Stimulated activated CD8-positive, alpha-beta memory T cell treated with anti-CD3 and anti-CD28 coated beads, Interleukin-12 subunit alpha, Interleukin-12 subunit beta, amount 100 ng/mL, for 24 hours (primary cell): ENCODE measurements around the gene BSND.
A peak's percentile ranks its signal among the peaks of the same experiment; 100 is the strongest.
"Not testable (repeated sequence)": the region's sequence is repeated elsewhere in the genome, so short reads cannot be mapped to it uniquely, and the experiment has no call there.

Experiments used
- DNase-seq: peaks from one replicate; pipeline ENCODE4 v3.0.0-alpha.2; 2020; ENCODE audit errors: extremely low read depth

BSND gene

DNA sequence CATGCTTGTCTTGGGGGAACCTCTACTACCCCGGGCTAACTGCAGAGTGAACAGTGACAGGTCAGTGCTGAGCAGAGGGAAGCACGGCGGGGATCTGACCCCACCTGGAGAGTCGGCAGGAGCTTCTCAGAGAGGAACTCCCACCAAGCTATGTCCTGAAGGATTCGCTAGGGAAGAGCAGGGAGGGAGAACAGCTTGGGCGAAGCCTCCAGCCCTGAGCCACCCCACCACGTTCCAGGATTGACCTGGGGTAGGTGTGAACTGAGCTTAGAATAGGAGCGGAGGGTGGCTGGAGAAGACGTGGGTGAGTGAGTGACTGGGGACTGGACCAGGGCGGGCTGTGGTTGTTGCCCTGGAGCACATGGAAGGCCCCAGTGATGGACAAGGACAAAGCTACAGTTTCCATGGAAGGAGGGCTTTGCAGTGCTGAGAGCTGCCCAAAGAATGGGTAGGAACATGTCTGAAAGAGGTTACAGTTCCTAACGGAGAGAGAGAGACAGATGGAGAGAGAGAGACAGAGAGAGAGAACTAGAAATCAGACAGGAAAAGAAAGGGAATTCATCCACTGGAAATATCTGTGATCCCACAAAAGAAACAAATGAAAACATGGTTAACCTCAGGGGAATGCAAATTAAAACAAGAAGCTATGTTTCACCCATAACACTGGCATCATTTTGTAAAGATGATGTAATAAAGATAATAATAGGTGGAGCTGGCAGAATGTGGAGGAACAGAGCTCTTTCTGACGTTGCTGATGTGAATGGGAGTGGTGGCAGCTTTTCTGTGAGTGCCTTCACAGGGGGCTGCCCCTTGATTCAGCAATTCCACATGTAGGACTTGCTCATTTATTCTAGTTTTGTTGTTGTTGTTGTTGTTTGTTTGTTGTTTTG is 17.2 kb downstream of the BSND start:
- DNase-seq, result no peak

- DNase-seq, result no peak
Measured at GRCh38 chr1:55018395-55018794, 19.7 kb downstream of the BSND start.

DNA sequence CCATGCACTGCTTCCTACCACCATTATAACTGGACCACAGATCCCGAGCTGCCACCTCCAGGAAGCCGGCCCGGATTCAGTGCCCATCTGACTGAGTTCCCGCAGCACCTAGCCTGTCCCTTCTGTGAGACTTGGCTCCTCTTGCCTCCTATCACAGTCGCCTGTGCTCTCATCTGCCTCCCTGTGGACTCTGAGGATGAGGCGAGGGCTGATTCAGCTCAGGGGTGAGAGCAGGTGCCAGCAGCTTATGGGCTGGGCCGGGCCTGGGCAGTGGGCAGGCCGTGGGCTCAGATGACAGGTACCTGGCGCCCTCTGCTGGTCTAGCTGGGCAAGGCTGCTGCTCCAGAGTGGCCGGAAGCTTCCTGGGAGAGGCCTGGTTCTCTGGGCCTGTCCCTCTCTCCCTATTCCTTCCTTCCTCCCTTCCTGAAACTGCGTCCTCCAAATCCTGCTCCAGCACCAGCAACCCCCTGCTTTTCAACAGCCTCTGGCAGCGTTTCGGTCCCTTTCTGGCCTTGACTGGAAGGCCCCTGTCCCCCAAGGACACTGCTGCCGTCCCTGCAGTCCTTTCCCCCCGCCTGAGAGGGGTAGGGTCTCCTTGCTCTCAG is 23.3 kb downstream of the BSND start:
- DNase-seq, result peak; percentile 24

DNA sequence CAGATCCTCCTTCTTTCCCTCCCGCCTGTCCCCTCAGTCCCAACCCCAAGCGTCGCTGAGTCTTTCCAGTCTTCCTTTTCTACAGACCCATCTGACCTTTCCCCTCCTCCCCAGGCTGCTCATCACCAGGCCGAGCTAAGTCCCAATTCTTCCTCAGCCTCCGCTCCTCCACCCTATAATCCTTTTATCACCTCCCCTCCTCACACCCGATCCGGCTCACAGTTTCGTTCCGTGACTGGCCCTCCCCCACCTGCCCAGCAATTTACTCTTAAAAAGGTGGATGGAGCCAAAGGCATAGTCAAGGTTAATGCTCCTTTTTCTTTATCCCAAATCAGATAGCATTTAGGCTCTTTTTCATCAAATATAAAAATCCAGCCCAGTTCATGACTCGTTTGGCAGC is 25.4 kb downstream of the BSND start:
- not testable (repeated sequence) for DNase-seq

DNA sequence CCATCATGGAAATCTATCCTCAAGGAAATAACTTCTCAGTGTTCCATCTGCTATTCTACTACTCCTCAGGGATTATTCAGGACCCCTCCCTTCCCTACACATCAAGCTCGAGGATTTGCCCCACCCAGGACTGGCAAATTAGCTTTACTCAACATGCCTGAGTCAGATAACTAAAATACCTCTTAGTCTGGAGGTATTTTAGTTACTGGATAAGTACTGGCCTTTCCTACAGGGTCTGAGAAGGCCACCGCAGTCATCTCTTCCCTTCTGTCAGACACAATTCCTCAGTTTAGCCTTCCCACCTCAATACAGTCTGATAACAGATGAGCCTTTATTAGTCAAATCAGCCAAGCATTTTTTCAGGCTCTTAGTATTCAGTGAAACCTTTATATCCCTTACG is 27.9 kb downstream of the BSND start:
- not testable (repeated sequence) for DNase-seq

GRCh38 chr1:55031098-55031497 is 32.4 kb downstream of the BSND start:
- not testable (repeated sequence) for DNase-seq

GRCh38 chr1:55033265-55033614 is 34.5 kb downstream of the BSND start:
- no peak for DNase-seq

DNA sequence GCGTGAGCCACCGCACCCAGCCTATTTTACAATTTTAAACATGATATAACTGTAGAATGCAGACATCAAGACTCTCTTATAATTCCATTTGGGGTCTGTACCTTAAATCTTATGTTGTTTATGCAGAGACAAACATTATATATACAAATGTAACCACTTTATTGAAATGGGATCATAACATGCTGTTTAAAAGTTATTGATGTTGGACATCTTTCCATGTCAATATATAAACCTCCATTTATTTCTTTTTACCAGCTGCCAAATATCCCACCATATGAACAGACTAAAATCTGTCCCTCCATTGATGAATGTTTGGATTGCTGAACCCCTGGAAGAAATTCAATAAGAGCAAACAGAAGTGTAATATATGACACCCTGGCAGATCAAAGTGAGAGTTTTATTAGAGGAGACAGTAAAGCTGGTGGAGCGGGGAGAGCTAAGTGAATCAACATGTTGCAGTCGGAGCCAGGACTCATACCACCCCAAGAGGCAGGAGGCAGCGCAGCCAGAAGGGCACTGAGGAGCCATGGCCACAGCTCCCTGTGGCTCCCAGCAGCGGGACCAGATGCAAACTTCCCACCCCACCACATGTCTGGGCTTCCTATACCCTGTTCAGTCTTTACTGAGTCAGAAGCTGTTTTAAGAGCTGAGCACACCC is 35.9 kb downstream of the BSND start:
- no peak for DNase-seq

DNA sequence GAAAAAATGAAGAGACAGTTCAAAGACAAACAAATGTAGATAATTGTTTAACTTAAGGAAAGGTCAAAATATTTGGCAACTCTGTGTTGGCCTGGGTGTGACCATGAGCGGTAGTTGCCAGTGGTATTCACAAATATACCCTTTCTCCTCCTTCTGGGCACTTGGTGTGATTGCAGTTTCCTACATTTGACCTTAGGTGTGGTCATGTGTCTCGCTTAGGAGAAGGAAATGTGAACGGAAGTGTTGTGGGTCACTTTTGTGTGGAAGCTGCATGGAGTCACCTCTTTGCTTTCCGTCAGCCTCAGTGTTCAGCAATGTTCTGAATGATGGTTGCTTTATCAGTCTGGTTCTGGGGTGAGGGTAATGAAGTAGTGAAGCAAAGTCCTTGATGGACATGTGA is 37.2 kb downstream of the BSND start:
- DNase-seq, result no peak

GRCh38 chr1:55037733-55038551 is 39.2 kb downstream of the BSND start:
- no peak for DNase-seq

- no peak for DNase-seq
Measured at GRCh38 chr1:55038552-55038838, 39.8 kb downstream of the BSND start.

- DNase-seq, result no peak
Measured at GRCh38 chr1:55038974-55039341, 40.2 kb downstream of the BSND start.

- no peak for DNase-seq
Measured at GRCh38 chr1:55039342-55040082, 40.8 kb downstream of the BSND start, which contains the start of gene PCSK9. Gene PCSK9, plus strand, starts transcription at chr1:55039548. Its CDS starts 290 bp downstream, at chr1:55039838.

DNA sequence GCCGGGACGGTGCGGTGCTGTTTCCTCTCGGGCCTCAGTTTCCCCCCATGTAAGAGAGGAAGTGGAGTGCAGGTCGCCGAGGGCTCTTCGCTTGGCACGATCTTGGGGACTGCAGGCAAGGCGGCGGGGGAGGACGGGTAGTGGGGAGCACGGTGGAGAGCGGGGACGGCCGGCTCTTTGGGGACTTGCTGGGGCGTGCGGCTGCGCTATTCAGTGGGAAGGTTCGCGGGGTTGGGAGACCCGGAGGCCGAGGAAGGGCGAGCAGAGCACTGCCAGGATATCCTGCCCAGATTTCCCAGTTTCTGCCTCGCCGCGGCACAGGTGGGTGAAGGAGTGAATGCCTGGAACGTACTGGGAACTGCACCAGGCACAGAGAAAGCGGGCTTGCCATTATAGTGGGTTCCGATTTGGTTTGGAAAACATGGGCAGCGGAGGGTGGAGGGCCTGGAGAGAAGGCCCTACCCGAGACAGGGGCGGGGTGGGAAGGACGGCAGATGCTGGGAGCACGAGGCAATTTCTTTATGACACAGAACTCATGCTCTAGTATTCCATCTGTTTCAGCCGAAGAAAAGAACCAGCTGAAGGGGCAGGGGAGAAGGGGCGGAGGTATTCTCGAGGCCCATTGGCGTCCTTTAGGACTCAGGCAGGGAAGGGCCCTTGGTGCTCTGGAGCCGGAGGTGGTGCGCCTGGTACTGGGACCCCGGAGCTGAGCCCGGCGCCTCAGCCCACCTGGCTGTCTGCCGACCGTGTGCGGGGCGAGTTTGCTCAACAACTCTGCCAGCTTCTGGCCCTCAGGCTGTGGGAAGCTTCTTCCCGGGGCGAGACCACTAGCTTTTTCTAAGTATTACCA is 41.6 kb downstream of the BSND start:
- DNase-seq, result no peak

DNA sequence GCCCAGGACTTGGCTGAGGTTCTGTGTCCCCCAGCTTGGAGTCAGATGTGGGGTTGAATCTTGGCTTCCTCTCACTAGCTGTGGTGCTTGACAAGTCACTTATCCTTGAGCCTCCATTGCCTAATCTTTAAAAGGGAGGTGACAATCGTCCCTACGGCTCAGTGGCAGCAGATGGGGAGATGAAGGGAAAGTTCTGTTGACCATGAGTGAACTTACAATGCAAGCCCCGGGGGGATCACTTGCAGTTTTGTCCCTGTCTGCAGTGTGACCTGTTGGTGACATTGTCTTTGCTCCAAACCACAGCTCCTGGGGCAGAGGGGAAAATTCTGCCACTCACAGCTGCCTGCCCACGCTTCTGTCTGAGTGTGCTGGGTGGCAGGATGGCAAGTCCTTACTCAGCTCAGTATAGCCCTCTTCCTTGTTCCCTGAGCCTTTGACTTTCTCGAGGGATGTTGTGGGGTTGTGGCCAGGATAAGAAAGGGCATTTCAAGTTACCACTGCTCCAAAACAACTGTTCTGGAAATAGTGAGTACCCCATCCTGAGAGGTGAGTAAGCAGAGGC is 42.3 kb downstream of the BSND start:
- DNase-seq, result no peak

GRCh38 chr1:55041613-55042012 is 42.9 kb downstream of the BSND start:
- no peak for DNase-seq

- no peak for DNase-seq
Measured at GRCh38 chr1:55043011-55043410, 44.3 kb downstream of the BSND start.

DNA sequence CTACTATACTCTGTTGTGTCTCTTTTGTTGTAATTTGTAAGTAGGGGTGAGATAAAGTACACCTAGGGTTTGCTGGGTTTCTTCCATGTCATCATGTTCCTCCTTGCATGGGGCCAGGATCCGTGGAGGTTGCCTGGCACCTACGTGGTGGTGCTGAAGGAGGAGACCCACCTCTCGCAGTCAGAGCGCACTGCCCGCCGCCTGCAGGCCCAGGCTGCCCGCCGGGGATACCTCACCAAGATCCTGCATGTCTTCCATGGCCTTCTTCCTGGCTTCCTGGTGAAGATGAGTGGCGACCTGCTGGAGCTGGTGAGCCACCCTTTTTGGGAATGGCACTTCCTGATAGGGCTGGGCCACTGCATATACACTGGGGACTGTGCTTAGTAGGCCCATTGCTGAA is 45.0 kb downstream of the BSND start:
- DNase-seq, result no peak

DNA sequence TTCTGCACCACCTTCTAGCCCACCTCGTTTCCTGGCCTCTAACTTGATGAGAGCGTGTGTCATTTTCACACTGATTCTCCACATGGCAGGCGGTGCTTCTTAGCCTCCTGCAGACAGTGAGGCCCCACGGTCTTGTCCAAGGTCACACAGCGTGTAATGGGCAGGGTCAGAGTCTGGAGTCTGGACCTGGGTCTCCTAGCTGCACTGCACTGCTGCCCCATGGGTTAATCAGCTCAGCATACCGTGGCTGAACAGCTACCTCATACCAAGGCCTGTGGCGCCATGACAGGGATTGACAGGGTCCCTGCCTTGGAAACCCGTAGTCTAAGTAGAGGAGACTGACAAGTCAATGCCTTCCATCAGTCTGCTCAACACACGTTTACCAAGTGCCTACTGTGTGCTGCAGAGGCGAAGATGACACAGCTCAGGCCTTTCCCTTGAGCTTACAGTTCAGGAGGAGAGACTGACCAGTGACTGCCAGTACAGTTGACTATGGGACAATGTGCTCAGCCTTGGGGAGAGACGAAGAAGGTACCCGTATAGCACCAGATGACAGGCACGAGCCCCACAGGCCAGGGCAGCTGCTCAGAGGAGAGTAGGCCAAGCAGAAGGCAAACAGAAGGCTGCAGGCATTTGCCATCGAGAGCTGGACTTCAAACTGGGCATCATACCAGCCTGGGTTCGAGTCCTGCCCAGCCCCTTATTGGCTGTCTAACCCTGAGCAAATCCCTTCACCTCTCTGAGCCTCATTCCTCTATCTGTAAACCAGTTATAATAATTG is 46.1 kb downstream of the BSND start:
- no peak for DNase-seq
